GM19468 (cell line): ENCODE measurements around the gene PROB1.
"Not testable (repeated sequence)": the region's sequence is repeated elsewhere in the genome, so short reads cannot be mapped to it uniquely, and the experiment has no call there.

Experiments used
- ATAC-seq: cut with Tn5 transposase; IDR thresholded peaks from one replicate; pipeline ENCODE4 v1.9.1; 2021; ENCODE audit warnings: mild to moderate bottlenecking, moderate library complexity, moderate number of reproducible peaks; ENCODE audit not compliant: unreplicated experiment; ENCODE audit errors: extremely low read depth

The PROB1 gene

GRCh38 chr5:139394654-139395566 is at the start of gene PROB1:
TSS of gene PROB1 (minus strand) at chr5:139395104. CDS start at chr5:139395081, 23 bp downstream.
- ATAC-seq: no peak

- ATAC-seq: no peak
These were observed 49.0 kb upstream of the PROB1 start for GRCh38 chr5:139443831-139444453.

- not testable (repeated sequence) for ATAC-seq
These were observed 45.5 kb upstream of the PROB1 start for GRCh38 chr5:139440416-139440815.

GRCh38 chr5:139439013-139439903 is 44.4 kb upstream of the PROB1 start, which contains the start of gene DNAJC18:
TSS of gene DNAJC18 (minus strand) at chr5:139439525. CDS start at chr5:139439445, 80 bp downstream.
- peak; percentile 63 for ATAC-seq

GRCh38 chr5:139438707-139439012 is 43.8 kb upstream of the PROB1 start:
- no peak for ATAC-seq

- ATAC-seq: no peak
These were observed 40.8 kb upstream of the PROB1 start for GRCh38 chr5:139435676-139436075.

- ATAC-seq: no peak
These were observed 36.8 kb upstream of the PROB1 start for GRCh38 chr5:139431706-139432105.

GRCh38 chr5:139430015-139430414 is 35.1 kb upstream of the PROB1 start:
- no peak for ATAC-seq

GRCh38 chr5:139426203-139426885 is 31.4 kb upstream of the PROB1 start:
- no peak for ATAC-seq

- no peak for ATAC-seq
These were observed 30.6 kb upstream of the PROB1 start for GRCh38 chr5:139425497-139425896.

- no peak for ATAC-seq
These were observed 27.5 kb upstream of the PROB1 start for GRCh38 chr5:139422307-139422893.

- ATAC-seq: no peak
These were observed 24.6 kb upstream of the PROB1 start for GRCh38 chr5:139419226-139420192.

GRCh38 chr5:139418793-139419192 is 23.9 kb upstream of the PROB1 start:
- ATAC-seq: no peak

- no peak for ATAC-seq
These were observed 22.3 kb upstream of the PROB1 start for GRCh38 chr5:139417214-139417613.

- ATAC-seq: no peak
These were observed 21.7 kb upstream of the PROB1 start for GRCh38 chr5:139416651-139417050.

GRCh38 chr5:139415869-139416268 is 21.0 kb upstream of the PROB1 start:
- ATAC-seq: no peak

- ATAC-seq: no peak
These were observed 20.4 kb upstream of the PROB1 start for GRCh38 chr5:139415221-139415861.

- ATAC-seq: no peak
These were observed 19.8 kb upstream of the PROB1 start for GRCh38 chr5:139414581-139415130.
